GM23338 (cell line): ENCODE data around the gene TPCN2. TPM values are rescaled to one million over a fixed set of nuclear protein-coding genes. Genes with fewer than 3 reads are reported as not detected.

ENCODE experiments used
- ATAC-seq: fragments of 200-7000 bp; cut with Tn5 transposase; 3 replicates; pipeline ENCODE4 v1.9.1; 2020
- DNase-seq: peaks from one replicate; pipeline ENCODE4 v3.0.0-alpha.2; 2015; ENCODE audit warnings: low spot score
- H2AFZ ChIP-seq: fragments of 200-600 bp; sonication (generic); 2 replicates; pipeline ENCODE4 v1.8.0; 2016; ENCODE audit warnings: antibody characterized with exemption, mild to moderate bottlenecking, moderate library complexity
- H3F3A ChIP-seq: fragments of 200-600 bp; sonication (generic); replicated peaks from 2 replicates; pipeline ENCODE4 v1.8.0; 2017; ENCODE audit warnings: antibody characterized with exemption, mixed run types, low read depth
- H3K27ac ChIP-seq: fragments of 200-600 bp; sonication (generic); 2 replicates; pipeline ENCODE4 v1.6.1; 2016; ENCODE audit warnings: low read depth
- H3K27me3 ChIP-seq: fragments of 200-600 bp; sonication (generic); 2 replicates; pipeline ENCODE4 v1.8.0; 2016; ENCODE audit warnings: mild to moderate bottlenecking, mixed run types, moderate library complexity; ENCODE audit not compliant: insufficient read depth
- H3K36me3 ChIP-seq: fragments of 200-600 bp; sonication (generic); 2 replicates; pipeline ENCODE4 v1.8.0; 2016; ENCODE audit warnings: mild to moderate bottlenecking; ENCODE audit not compliant: insufficient read depth
- H3K4me1 ChIP-seq: fragments of 200-600 bp; sonication (generic); 2 replicates; pipeline ENCODE4 v1.8.0; 2016; ENCODE audit warnings: mild to moderate bottlenecking, moderate library complexity; ENCODE audit not compliant: insufficient read depth
- H3K4me2 ChIP-seq: fragments of 200-600 bp; sonication (generic); 2 replicates; pipeline ENCODE4 v1.7.1; 2017; ENCODE audit warnings: mixed run types
- H3K4me3 ChIP-seq: fragments of 200-600 bp; sonication (generic); 2 replicates; pipeline ENCODE4 v1.6.1; 2016; ENCODE audit warnings: mixed run types
- H3K79me2 ChIP-seq: fragments of 200-600 bp; sonication (generic); replicated peaks from 2 replicates; pipeline ENCODE4 v1.8.0; 2017; ENCODE audit warnings: mild to moderate bottlenecking; ENCODE audit not compliant: insufficient read depth
- H3K9me2 ChIP-seq: fragments of 200-600 bp; sonication (generic); 2 replicates; pipeline ENCODE4 v1.8.0; 2017; ENCODE audit not compliant: insufficient read depth
- H4K20me1 ChIP-seq: fragments of 200-600 bp; sonication (generic); replicated peaks from 2 replicates; pipeline ENCODE4 v1.8.0; 2017; ENCODE audit warnings: mild to moderate bottlenecking; ENCODE audit not compliant: insufficient read depth
- H3K27ac Mint-ChIP-seq: 2 replicates; pipeline ENCODE4 v1.8.0; 2020; ENCODE audit warnings: inconsistent platforms, mild to moderate bottlenecking, moderate library complexity, mixed read lengths
- H3K27me3 Mint-ChIP-seq: 3 replicates; pipeline ENCODE4 v1.8.0; 2022; ENCODE audit warnings: low read depth, mild to moderate bottlenecking, moderate library complexity, mixed read lengths, inconsistent platforms; ENCODE audit not compliant: insufficient read depth, poor library complexity
- H3K36me3 Mint-ChIP-seq: 3 replicates; pipeline ENCODE4 v1.8.0; 2021; ENCODE audit warnings: low read depth, mild to moderate bottlenecking, inconsistent platforms, moderate library complexity, mixed read lengths
- H3K4me1 Mint-ChIP-seq: 3 replicates; pipeline ENCODE4 v1.8.0; 2020; ENCODE audit warnings: mild to moderate bottlenecking, inconsistent platforms, mixed read lengths
- H3K4me3 Mint-ChIP-seq: 3 replicates; pipeline ENCODE4 v1.8.0; 2021; ENCODE audit warnings: moderate library complexity, mild to moderate bottlenecking, inconsistent platforms, mixed read lengths
- H3K9me3 Mint-ChIP-seq: 3 replicates; pipeline ENCODE4 v1.8.0; 2020; ENCODE audit warnings: moderate library complexity, mild to moderate bottlenecking, inconsistent platforms, mixed read lengths
- CREB1 ChIP-seq: fragments of 250-450 bp; sonication (Bioruptor Pico); IDR thresholded peaks from 2 replicates; pipeline ENCODE4 v1.5.0; 2020; ENCODE audit warnings: low read depth, mild to moderate bottlenecking, moderate library complexity
- CTCF ChIP-seq, 2 experiments: fragments of 200-600 bp in 1 of 2; sonication (generic) in 1 of 2; conservative IDR thresholded peaks; 2 replicates each; pipeline versions ENCODE4 v1.5.1 to v1.6.1; 2016 to 2017; ENCODE audit warnings: antibody characterized with exemption in 2 of 2, low read depth in 2 of 2, mild to moderate bottlenecking in 2 of 2, moderate library complexity in 1 of 2
- ETS1 ChIP-seq: IDR thresholded peaks from 2 replicates; pipeline ENCODE4 v1.6.1; 2016; ENCODE audit warnings: antibody characterized with exemption
- EZH2 ChIP-seq: fragments of 200-600 bp; sonication (generic); IDR thresholded peaks from one replicate; pipeline ENCODE4 v1.8.0; 2017; ENCODE audit warnings: antibody characterized with exemption, mild to moderate bottlenecking, low read depth; ENCODE audit not compliant: unreplicated experiment
- EZH2phosphoT487 ChIP-seq: fragments of 200-600 bp; sonication (generic); IDR thresholded peaks from one replicate; pipeline ENCODE4 v1.8.1; 2018; ENCODE audit warnings: antibody characterized with exemption; ENCODE audit not compliant: unreplicated experiment
- JUNB ChIP-seq: IDR thresholded peaks from one replicate; pipeline ENCODE4 v1.6.1; 2016; ENCODE audit warnings: antibody characterized with exemption; ENCODE audit not compliant: unreplicated experiment
- NANOG ChIP-seq: IDR thresholded peaks from 2 replicates; pipeline ENCODE4 v1.6.1; 2016; ENCODE audit warnings: antibody characterized with exemption, borderline replicate concordance
- POLR2AphosphoS5 ChIP-seq: IDR thresholded peaks from 2 replicates; pipeline ENCODE4 v1.6.1; 2016; ENCODE audit warnings: antibody characterized with exemption, low read depth
- REST ChIP-seq: IDR thresholded peaks from one replicate; pipeline ENCODE4 v1.6.1; 2018; ENCODE audit warnings: antibody characterized with exemption; ENCODE audit not compliant: unreplicated experiment
- STAT1 ChIP-seq: IDR thresholded peaks from one replicate; pipeline ENCODE4 v1.6.1; 2016; ENCODE audit warnings: antibody characterized with exemption; ENCODE audit not compliant: unreplicated experiment
- ZNF114 ChIP-seq: fragments of 250-450 bp; sonication (Bioruptor Pico); IDR thresholded peaks from 2 replicates; pipeline ENCODE4 v1.5.0; 2020; ENCODE audit warnings: mild to moderate bottlenecking, moderate library complexity
- ZNF331 ChIP-seq: fragments of 250-450 bp; sonication (Bioruptor Pico); IDR thresholded peaks from 2 replicates; pipeline ENCODE4 v1.5.0; 2020; ENCODE audit warnings: low read depth, mild to moderate bottlenecking, moderate library complexity
- ZNF462 ChIP-seq: fragments of 250-450 bp; sonication (Bioruptor Pico); IDR thresholded peaks from 2 replicates; pipeline ENCODE4 v1.5.0; 2020; ENCODE audit warnings: mild to moderate bottlenecking, moderate library complexity
- polyA plus RNA-seq: library from polyadenylated mRNA; unstranded; fragments of >200 nt; fragmentation: Nextera tagmentation; extraction: Ambion mirVana; gene quantifications from 2 replicates; pipeline ENCODE4 v1.2.1, GENCODE V29; 2016
- total RNA-seq: library from RNA; depleted of rRNA; stranded (reverse); fragments of >200 nt; shearing (Covaris generic); gene quantifications from 2 replicates; pipeline ENCODE4 v1.2.3, GENCODE V29; 2014

TPCN2 gene
- total and polyA plus RNA-seq, 2 experiments from 2014 or later = 5.8 to 14.7 TPM

- Histone ChIP-seq H3K79me2 (peaks cover 39% of the 10 kb centered on the region), H3K27me3 (no peaks in the 10 kb centered on the region), H3K27ac (no peak overlapping the region), H3K9me2 (no peaks in the 10 kb centered on the region), H4K20me1 (no peaks in the 10 kb centered on the region; the same call in 1 of the 2 replicates), H3K36me3 (no peaks in the 10 kb centered on the region), H3F3A (no peaks in the 10 kb centered on the region), H2AFZ (no peak overlapping the region), H3K4me2 (no peak overlapping the region), H3K4me1 (no peaks in the 10 kb centered on the region), H3K4me3 (no peak overlapping the region)
- Mint-ChIP-seq H3K4me3 (no peak overlapping the region), H3K4me1 (peaks cover 4% of the 10 kb centered on the region; the same call in 2 of the 3 replicates), H3K9me3 (no peaks in the 10 kb centered on the region), H3K27me3 (peaks cover 7% of the 10 kb centered on the region), H3K27ac (no peak overlapping the region; the same call in 1 of the 2 replicates), H3K36me3 (no peaks in the 10 kb centered on the region; the same call in 2 of the 3 replicates)
- ATAC-seq (no peak), DNase-seq (no peak)
- TF ChIP-seq CREB1 (CRISPR knock-in tag) = no peak
- TF ChIP-seq ZNF114 (CRISPR knock-in tag) = no peak
- TF ChIP-seq REST = no peak
- TF ChIP-seq ZNF462 (CRISPR knock-in tag) = no peak
- no peak for TF ChIP-seq JUNB
- no peak for TF ChIP-seq POLR2AphosphoS5
- TF ChIP-seq ETS1 = no peak
- no peak for TF ChIP-seq CTCF (conservative IDR thresholded peaks at IDR 0.05; ENCODE audit: low read depth in 2 of 2)
- TF ChIP-seq STAT1 = no peak
- TF ChIP-seq NANOG = no peak
- TF ChIP-seq EZH2 = no peak
- no peak for TF ChIP-seq EZH2phosphoT487
- no peak for TF ChIP-seq ZNF331 (CRISPR knock-in tag)
These were observed 6.5 kb downstream of the TPCN2 start for GRCh38 chr11:69055212-69055586.
